LNCaP clone FGC (cell line): ENCODE data around the gene LIPF.
"Not testable (repeated sequence)": the region's sequence is repeated elsewhere in the genome, so short reads cannot be mapped to it uniquely, and the experiment has no call there.

Experiments
- DNase-seq: peaks from one replicate; pipeline ENCODE4 v3.0.0-alpha.2; 2011; ENCODE audit warnings: low read depth
- H3K4me3 ChIP-seq: 2 replicates; pipeline ENCODE4 v1.5.1; 2011; ENCODE audit warnings: mild to moderate bottlenecking, low read depth, low read length, control low read depth
- CTCF ChIP-seq: IDR thresholded peaks from 2 replicates; pipeline ENCODE4 v1.5.1; 2012; ENCODE audit warnings: mild to moderate bottlenecking; ENCODE audit not compliant: control insufficient read depth, insufficient read depth; ENCODE audit errors: extremely low read depth

LIPF gene

GRCh38 chr10:88659725-88660597, 4.3 kb upstream of the LIPF start:
- no peak overlapping the region for H3K4me3 ChIP-seq
- no peak for DNase-seq
- TF ChIP-seq CTCF = no peak

GRCh38 chr10:88660598-88660884, 3.7 kb upstream of the LIPF start:
- no peak for DNase-seq
- no peak for TF ChIP-seq CTCF
- H3K4me3 ChIP-seq = no peak overlapping the region

GRCh38 chr10:88661018-88661417, 3.2 kb upstream of the LIPF start:
- TF ChIP-seq CTCF = no peak
- H3K4me3 ChIP-seq = no peak overlapping the region
- DNase-seq = no peak

- no peak for TF ChIP-seq CTCF
- no peak for DNase-seq
- no peak overlapping the region for H3K4me3 ChIP-seq
Measured at GRCh38 chr10:88661577-88661976, 2.7 kb upstream of the LIPF start.

GRCh38 chr10:88663153-88663552, 1.1 kb upstream of the LIPF start:
- not testable (repeated sequence) for DNase-seq, H3K4me3 ChIP-seq

GRCh38 chr10:88668465-88668864, 4.2 kb downstream of the LIPF start:
- no peak for TF ChIP-seq CTCF
- DNase-seq = no peak
- H3K4me3 ChIP-seq = no peak overlapping the region

GRCh38 chr10:88670497-88670896, 6.3 kb downstream of the LIPF start:
- TF ChIP-seq CTCF = no peak
- no peak for DNase-seq
- no peak overlapping the region for H3K4me3 ChIP-seq
